ENCODE data around the gene SHC3.

The SHC3 gene

GRCh38 chr9:89134709-89135108, 43.9 kb downstream of the SHC3 start:
- Histone ChIP-seq H3K9me3 (ENCODE audit: insufficient read depth, low read length, severe bottlenecking) (peaks cover 26% of the 10 kb centered on the region), H3K36me3 (ENCODE audit: insufficient read depth, low read length) (no peaks in the 10 kb centered on the region), H3K9ac (ENCODE audit: low read depth, low read length) (no peak overlapping the region), H3K4me3 (ENCODE audit: low read depth in 1 of 2, low read length in 2 of 2) (no peak overlapping the region), H3K4me2 (ENCODE audit: insufficient read depth, low read length) (no peak overlapping the region), H4K20me1 (ENCODE audit: insufficient read depth, low read length) (no peaks in the 10 kb centered on the region), H3K79me2 (ENCODE audit: insufficient read depth, low read length) (no peaks in the 10 kb centered on the region), H3K4me1 (ENCODE audit: insufficient read depth, low read length) (no peaks in the 10 kb centered on the region), H3K27ac (ENCODE audit: low read length) (no peak overlapping the region), H3K27me3 (ENCODE audit: insufficient read depth, low read length, poor library complexity) (no peaks in the 10 kb centered on the region), H2AFZ (ENCODE audit: low read depth, low read length) (no peak overlapping the region)
- no peak for TF ChIP-seq EZH2 (IDR thresholded peaks at IDR 0.05; ENCODE audit: borderline replicate concordance, low read depth, low read length, severe bottlenecking)
- no peak for TF ChIP-seq CTCF (IDR thresholded peaks at IDR 0.05; ENCODE audit: borderline replicate concordance, extremely low read depth, low read length, poor library complexity, severe bottlenecking)
- DNase-seq, result no peak
- ATAC-seq (ENCODE audit: insufficient read depth, low read depth), result no peak

DNA sequence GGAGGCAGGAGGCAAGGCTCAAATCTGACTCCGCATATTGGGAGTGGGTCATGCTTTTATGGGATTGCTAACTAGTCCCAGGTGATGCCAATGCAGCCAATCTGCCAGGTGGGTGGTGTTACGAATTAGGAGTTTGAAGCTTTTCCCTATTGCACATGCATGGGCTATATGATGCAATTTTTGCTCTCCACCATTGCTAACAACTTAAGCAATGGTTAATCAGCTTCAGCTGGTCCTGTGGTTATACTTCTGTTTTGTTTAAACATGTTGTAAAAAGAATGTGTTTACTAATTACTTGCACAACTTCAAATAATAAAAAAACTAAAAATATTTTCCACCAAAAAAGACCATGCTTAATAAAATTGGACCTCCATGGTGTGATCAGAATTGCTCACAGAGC, 55.7 kb downstream of the SHC3 start:
- ATAC-seq (ENCODE audit: insufficient read depth, low read depth) (no peak), DNase-seq (no peak)
- H3K79me2 ChIP-seq (ENCODE audit: insufficient read depth, low read length), result no peaks in the 10 kb centered on the region
- H3K36me3 ChIP-seq (ENCODE audit: insufficient read depth, low read length), result no peaks in the 10 kb centered on the region
- H3K4me1 ChIP-seq (ENCODE audit: insufficient read depth, low read length), result no peaks in the 10 kb centered on the region
- H3K9ac ChIP-seq (ENCODE audit: low read depth, low read length), result no peak overlapping the region
- no peak overlapping the region for H3K27ac ChIP-seq (ENCODE audit: low read length)
- no peaks in the 10 kb centered on the region for H4K20me1 ChIP-seq (ENCODE audit: insufficient read depth, low read length)
- no peak overlapping the region for H3K4me2 ChIP-seq (ENCODE audit: insufficient read depth, low read length)
- no peak overlapping the region for H3K4me3 ChIP-seq (ENCODE audit: low read depth in 1 of 2, low read length in 2 of 2)
- no peak overlapping the region for H2AFZ ChIP-seq (ENCODE audit: low read depth, low read length)
- peaks cover 3% of the 10 kb centered on the region for H3K9me3 ChIP-seq (ENCODE audit: insufficient read depth, low read length, severe bottlenecking)
- H3K27me3 ChIP-seq (ENCODE audit: insufficient read depth, low read length, poor library complexity), result no peaks in the 10 kb centered on the region
- TF ChIP-seq EZH2 (IDR thresholded peaks at IDR 0.05; ENCODE audit: borderline replicate concordance, low read depth, low read length, severe bottlenecking), result no peak
- no peak for TF ChIP-seq CTCF (IDR thresholded peaks at IDR 0.05; ENCODE audit: borderline replicate concordance, extremely low read depth, low read length, poor library complexity, severe bottlenecking)

GRCh38 chr9:89120704-89121103, 57.9 kb downstream of the SHC3 start:
- no peak overlapping the region for H2AFZ ChIP-seq (ENCODE audit: low read depth, low read length)
- no peak overlapping the region for H3K4me3 ChIP-seq (ENCODE audit: low read depth in 1 of 2, low read length in 2 of 2)
- H3K27me3 ChIP-seq (ENCODE audit: insufficient read depth, low read length, poor library complexity), result no peaks in the 10 kb centered on the region
- no peak overlapping the region for H3K9ac ChIP-seq (ENCODE audit: low read depth, low read length)
- H4K20me1 ChIP-seq (ENCODE audit: insufficient read depth, low read length), result no peaks in the 10 kb centered on the region
- no peaks in the 10 kb centered on the region for H3K9me3 ChIP-seq (ENCODE audit: insufficient read depth, low read length, severe bottlenecking)
- DNase-seq (no peak), ATAC-seq (ENCODE audit: insufficient read depth, low read depth) (no peak)
- TF ChIP-seq CTCF (IDR thresholded peaks at IDR 0.05; ENCODE audit: borderline replicate concordance, extremely low read depth, low read length, poor library complexity, severe bottlenecking), result no peak
- TF ChIP-seq EZH2 (IDR thresholded peaks at IDR 0.05; ENCODE audit: borderline replicate concordance, low read depth, low read length, severe bottlenecking), result no peak
- H3K4me1 ChIP-seq (ENCODE audit: insufficient read depth, low read length), result no peaks in the 10 kb centered on the region
- no peak overlapping the region for H3K27ac ChIP-seq (ENCODE audit: low read length)
- no peaks in the 10 kb centered on the region for H3K79me2 ChIP-seq (ENCODE audit: insufficient read depth, low read length)
- H3K4me2 ChIP-seq (ENCODE audit: insufficient read depth, low read length), result no peak overlapping the region
- no peaks in the 10 kb centered on the region for H3K36me3 ChIP-seq (ENCODE audit: insufficient read depth, low read length)

- Histone ChIP-seq H3K27ac (ENCODE audit: low read length) (no peak overlapping the region), H2AFZ (ENCODE audit: low read depth, low read length) (no peak overlapping the region), H3K4me3 (ENCODE audit: low read depth in 1 of 2, low read length in 2 of 2) (no peak overlapping the region), H3K27me3 (ENCODE audit: insufficient read depth, low read length, poor library complexity) (no peaks in the 10 kb centered on the region), H3K9ac (ENCODE audit: low read depth, low read length) (no peak overlapping the region), H3K4me2 (ENCODE audit: insufficient read depth, low read length) (no peak overlapping the region), H3K4me1 (ENCODE audit: insufficient read depth, low read length) (no peaks in the 10 kb centered on the region), H3K36me3 (ENCODE audit: insufficient read depth, low read length) (no peaks in the 10 kb centered on the region), H4K20me1 (ENCODE audit: insufficient read depth, low read length) (no peaks in the 10 kb centered on the region), H3K79me2 (ENCODE audit: insufficient read depth, low read length) (no peaks in the 10 kb centered on the region; the same call in 1 of the 2 replicates), H3K9me3 (ENCODE audit: insufficient read depth, low read length, severe bottlenecking) (no peaks in the 10 kb centered on the region)
- DNase-seq (no peak), ATAC-seq (ENCODE audit: insufficient read depth, low read depth) (no peak)
- no peak for TF ChIP-seq CTCF (IDR thresholded peaks at IDR 0.05; ENCODE audit: borderline replicate concordance, extremely low read depth, low read length, poor library complexity, severe bottlenecking)
- no peak for TF ChIP-seq EZH2 (IDR thresholded peaks at IDR 0.05; ENCODE audit: borderline replicate concordance, low read depth, low read length, severe bottlenecking)
These were observed 61.8 kb downstream of the SHC3 start for GRCh38 chr9:89116805-89117192.

All from DND-41 (cell line).